IPS-15b (cell line): ENCODE results near the gene SMO.

Experiments used
- H3K27me3 ChIP-seq: one replicate; pipeline ENCODE4 v1.6.1; 2013; ENCODE audit warnings: low read length; ENCODE audit not compliant: control insufficient read depth, insufficient read depth
- H3K36me3 ChIP-seq: one replicate; pipeline ENCODE4 v1.6.1; 2013; ENCODE audit warnings: low read length; ENCODE audit not compliant: control insufficient read depth, insufficient read depth
- H3K4me1 ChIP-seq: one replicate; pipeline ENCODE4 v1.6.1; 2013; ENCODE audit warnings: mild to moderate bottlenecking, low read length; ENCODE audit not compliant: control insufficient read depth, insufficient read depth
- H3K4me3 ChIP-seq: one replicate; pipeline ENCODE4 v1.5.1; 2013; ENCODE audit warnings: low read depth, low read length
- H3K9ac ChIP-seq: one replicate; pipeline ENCODE4 v1.6.1; 2013; ENCODE audit warnings: low read depth, mild to moderate bottlenecking, low read length
- H3K9me3 ChIP-seq: one replicate; pipeline ENCODE4 v1.6.1; 2013; ENCODE audit warnings: mild to moderate bottlenecking, low read length; ENCODE audit not compliant: control insufficient read depth, insufficient read depth

Gene SMO

DNA sequence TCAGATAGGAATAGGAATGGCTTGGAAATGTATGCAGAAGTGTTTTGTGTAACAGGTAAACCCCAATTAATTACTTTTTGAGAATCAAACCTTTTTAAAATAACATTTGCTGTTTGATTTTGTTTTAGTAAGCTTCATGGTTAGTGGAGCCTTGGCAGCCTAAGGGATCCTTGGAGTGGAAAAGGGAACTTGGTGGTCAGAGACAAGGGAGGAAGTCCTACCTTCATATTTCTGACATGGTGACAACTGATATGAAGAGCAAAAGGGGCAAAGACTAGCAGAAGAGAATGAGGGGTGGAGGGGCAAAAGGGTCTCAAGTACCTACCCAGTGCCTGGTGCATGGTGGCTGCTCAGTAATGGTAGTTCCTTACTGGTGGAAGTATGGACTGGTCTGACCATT lies 68.7 kb downstream of the SMO start:
- no peaks in the 10 kb centered on the region for H3K36me3 ChIP-seq
- peaks cover 29% of the 10 kb centered on the region for H3K4me1 ChIP-seq
- H3K9me3 ChIP-seq: no peaks in the 10 kb centered on the region
- no peak overlapping the region for H3K4me3 ChIP-seq
- no peaks in the 10 kb centered on the region for H3K27me3 ChIP-seq
- no peak overlapping the region for H3K9ac ChIP-seq

- no peak overlapping the region for H3K9ac ChIP-seq
- no peaks in the 10 kb centered on the region for H3K27me3 ChIP-seq
- H3K4me1 ChIP-seq: peaks cover 32% of the 10 kb centered on the region
- H3K36me3 ChIP-seq: no peaks in the 10 kb centered on the region
- no peaks in the 10 kb centered on the region for H3K9me3 ChIP-seq
- H3K4me3 ChIP-seq: peak overlapping the region; percentile 20
Measured at GRCh38 chr7:129258649-129259389, 70.4 kb downstream of the SMO start.

DNA sequence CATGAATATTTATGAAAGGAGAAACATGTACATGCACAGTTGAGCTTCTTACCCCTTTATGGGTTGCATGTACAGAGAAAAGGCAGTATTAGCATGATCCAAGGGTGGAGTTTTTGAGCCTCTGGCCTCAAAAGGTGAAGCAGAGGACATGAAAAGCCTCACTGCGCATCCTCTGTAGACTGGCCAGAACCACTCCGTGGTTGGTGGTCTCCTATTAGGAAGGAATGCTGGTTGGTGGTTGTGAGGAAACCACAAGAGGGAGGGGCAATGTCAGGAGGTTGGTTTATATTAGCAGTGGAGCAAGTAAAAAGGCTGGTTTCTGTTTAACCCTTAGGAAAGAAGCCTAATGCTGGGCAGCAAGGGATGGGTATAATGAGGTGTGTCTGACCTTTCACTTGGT lies 73.9 kb downstream of the SMO start:
- peaks cover 28% of the 10 kb centered on the region for H3K4me1 ChIP-seq
- H3K36me3 ChIP-seq: no peaks in the 10 kb centered on the region
- no peaks in the 10 kb centered on the region for H3K9me3 ChIP-seq
- no peak overlapping the region for H3K9ac ChIP-seq
- no peaks in the 10 kb centered on the region for H3K27me3 ChIP-seq
- H3K4me3 ChIP-seq: no peak overlapping the region
